GM18867 (cell line): Measurements from ENCODE around the gene PLEKHA5.
A peak's percentile ranks its signal among the peaks of the same experiment; 100 is the strongest.
"Not testable (repeated sequence)": the region's sequence is repeated elsewhere in the genome, so short reads cannot be mapped to it uniquely, and the experiment has no call there.

Experiments
- ATAC-seq: cut with Tn5 transposase; IDR thresholded peaks from one replicate; pipeline ENCODE4 v1.9.1; 2021; ENCODE audit warnings: mild to moderate bottlenecking, moderate library complexity; ENCODE audit not compliant: unreplicated experiment

Gene PLEKHA5

GRCh38 chr12:19166387-19166786 is 36.9 kb downstream of the PLEKHA5 start:
- ATAC-seq: no peak

- ATAC-seq: no peak
Measured at GRCh38 chr12:19166956-19167355, 37.4 kb downstream of the PLEKHA5 start.

- no peak for ATAC-seq
Measured at GRCh38 chr12:19167708-19168107, 38.2 kb downstream of the PLEKHA5 start.

DNA sequence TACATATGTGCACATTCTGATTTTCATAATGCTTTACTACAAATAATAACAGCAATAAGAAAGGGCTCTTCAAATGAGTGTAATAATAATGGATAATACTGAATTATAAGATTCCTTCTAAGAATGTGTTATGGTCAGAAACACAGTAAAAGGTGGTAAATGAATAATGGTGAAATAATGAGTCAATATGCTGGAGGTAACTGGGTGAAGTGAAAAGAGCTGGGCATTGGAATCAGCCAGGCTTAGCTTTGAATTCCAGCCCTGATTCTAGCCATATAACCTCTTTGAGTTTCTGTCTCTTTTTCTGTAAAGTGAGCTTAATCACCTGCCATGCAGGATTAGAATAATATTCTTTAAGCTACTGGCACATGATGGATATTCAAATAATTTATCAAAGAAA is 39.1 kb downstream of the PLEKHA5 start:
- ATAC-seq: no peak

GRCh38 chr12:19169222-19169621 is 39.7 kb downstream of the PLEKHA5 start:
- ATAC-seq: no peak

DNA sequence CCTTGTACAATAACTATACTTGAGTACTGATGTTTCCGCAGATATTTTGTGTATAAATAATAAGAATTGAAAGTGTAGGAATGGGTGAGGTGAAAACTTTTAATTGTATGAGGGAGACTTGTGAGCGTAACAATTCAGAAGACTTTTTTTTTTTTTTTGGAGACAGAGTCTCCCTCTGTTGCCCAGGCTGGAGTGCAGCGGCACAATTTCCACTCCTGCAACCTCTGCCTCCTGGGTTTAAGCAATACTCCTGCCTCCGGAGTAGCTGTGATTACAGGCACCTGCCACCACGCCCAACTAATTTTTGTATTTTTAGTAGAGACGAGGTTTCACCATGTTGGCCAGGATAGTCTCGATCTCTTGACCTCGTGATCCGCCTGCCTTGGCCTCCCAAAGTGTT is 40.8 kb downstream of the PLEKHA5 start:
- not testable (repeated sequence) for ATAC-seq

GRCh38 chr12:19171731-19172130 is 42.2 kb downstream of the PLEKHA5 start:
- no peak for ATAC-seq

DNA sequence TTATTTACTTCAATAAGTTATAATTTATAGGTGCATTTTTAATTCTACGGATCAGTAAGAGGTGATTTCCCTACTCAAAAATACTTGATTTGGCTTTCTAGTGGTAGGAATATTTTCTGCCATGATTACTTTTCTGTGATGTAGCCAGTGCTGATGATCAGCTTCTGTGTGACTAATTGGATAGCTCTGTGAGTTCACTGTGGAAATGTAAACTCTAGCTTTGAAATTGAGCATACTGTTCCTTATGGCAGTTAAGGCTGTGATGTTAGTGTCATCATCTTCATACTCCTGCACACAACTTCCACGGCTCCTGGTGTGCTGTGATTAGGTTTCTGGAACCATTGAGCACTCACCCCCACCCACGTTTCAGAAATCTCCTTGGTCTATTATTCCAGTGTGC is 48.2 kb downstream of the PLEKHA5 start:
- ATAC-seq: no peak

DNA sequence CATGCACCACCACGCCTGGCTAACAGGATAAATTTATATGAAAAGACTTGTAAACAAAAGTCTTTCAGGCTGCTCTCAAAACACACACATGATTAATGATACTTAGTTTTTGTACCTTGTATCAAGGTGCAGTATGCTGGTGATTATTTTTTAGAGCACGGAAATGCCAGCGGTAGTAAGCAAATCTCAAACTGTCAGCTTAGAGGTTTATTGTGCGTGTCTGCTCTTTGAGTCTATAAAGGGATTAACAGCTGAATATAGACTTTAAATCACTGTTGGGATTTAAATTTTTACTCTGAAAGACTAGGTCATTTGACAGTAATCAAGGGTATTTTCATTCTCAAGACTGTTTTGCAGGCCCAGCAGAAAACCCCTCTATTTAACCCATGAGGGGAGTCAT is 50.5 kb downstream of the PLEKHA5 start:
- no peak for ATAC-seq

- ATAC-seq: no peak
Measured at GRCh38 chr12:19181666-19182426, 52.3 kb downstream of the PLEKHA5 start.

DNA sequence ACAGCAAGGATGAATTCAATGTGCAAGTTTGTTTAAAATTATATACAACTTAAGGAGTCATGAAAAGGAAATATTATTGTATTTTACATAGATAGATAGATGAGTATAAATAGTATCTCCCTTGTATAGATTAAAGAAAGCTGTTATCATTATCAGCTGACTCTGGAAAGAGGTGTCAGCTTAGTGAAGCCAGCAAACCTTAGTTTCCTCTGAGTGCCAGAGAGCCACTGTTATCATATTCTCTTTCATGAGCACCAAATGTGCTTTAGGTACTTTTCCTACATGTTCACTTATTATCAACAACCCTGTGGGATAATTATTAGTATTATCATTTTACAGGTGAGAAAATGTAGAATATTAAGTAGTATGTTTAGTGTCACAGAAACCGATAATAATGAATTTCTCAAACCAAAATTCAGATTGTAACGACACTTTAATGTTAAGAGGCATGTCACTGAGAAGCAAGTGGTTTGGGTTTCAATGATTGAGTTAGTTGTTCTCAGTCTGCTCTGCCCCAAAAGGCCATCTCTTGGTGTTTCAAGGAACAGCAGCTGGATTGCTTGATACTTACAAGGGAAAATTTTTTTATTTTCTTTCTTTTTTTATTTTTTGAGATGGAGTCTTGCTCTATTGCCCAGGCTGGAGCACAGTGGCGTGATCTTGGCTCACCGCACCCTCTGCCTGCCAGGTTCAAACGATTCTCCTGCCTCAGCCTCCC is 53.7 kb downstream of the PLEKHA5 start:
- no peak for ATAC-seq

- ATAC-seq: no peak
Measured at GRCh38 chr12:19185262-19185929, 55.9 kb downstream of the PLEKHA5 start.

GRCh38 chr12:19186722-19187661 is 57.5 kb downstream of the PLEKHA5 start:
- ATAC-seq: peak; percentile 53

GRCh38 chr12:19189522-19189921 is 60.0 kb downstream of the PLEKHA5 start:
- no peak for ATAC-seq

GRCh38 chr12:19190292-19191031 is 60.9 kb downstream of the PLEKHA5 start:
- ATAC-seq: no peak

DNA sequence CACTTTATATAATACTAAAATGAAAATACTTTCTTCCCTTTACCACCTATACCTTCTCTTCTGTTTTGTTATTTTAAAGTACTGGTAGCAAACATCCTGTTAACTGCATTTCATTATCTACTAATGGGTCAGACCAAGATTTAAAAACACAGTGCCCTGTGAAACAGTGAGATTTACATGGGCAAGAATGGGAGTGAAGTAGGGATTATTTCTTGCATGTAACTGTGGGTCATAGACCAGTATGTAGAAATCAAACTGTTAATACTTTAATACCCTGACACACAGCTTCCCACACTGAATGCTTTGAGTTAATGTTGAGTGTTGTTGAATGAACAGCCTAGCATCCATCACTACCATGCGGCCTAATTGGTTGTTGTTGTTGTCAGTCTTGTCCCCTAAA is 61.6 kb downstream of the PLEKHA5 start:
- no peak for ATAC-seq

GRCh38 chr12:19191563-19191962 is 62.0 kb downstream of the PLEKHA5 start:
- ATAC-seq: no peak

DNA sequence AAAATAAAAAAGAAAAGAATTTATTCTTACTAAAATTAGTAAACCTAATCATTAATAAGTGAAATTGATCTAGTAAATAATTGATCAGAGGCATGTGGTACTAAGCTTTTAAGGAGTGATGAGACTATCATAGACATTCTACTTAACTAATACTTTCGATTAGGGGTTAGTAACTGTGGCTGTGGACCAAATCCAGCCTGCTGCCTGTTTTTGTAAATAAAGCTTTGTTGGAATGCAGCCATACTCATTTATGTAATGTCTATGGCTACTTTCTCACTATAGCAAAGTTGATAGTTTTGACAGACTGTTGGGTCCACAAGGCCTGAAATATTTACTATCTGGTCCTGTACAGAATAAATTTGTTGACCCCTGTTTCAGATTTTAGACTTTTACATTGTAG is 63.2 kb downstream of the PLEKHA5 start:
- ATAC-seq: no peak

- ATAC-seq: no peak
Measured at GRCh38 chr12:19194963-19195362, 65.4 kb downstream of the PLEKHA5 start.

- no peak for ATAC-seq
Measured at GRCh38 chr12:19196959-19197630, 67.6 kb downstream of the PLEKHA5 start.
